PC-3 (cell line): ENCODE measurements around the gene BTBD2.

ENCODE experiments used
- EZH2 ChIP-seq: fragments of 300-600 bp; sonication (generic); IDR thresholded peaks from one replicate; pipeline ENCODE4 v1.6.1; 2017; ENCODE audit warnings: antibody characterized with exemption, mild to moderate bottlenecking, low read length; ENCODE audit not compliant: unreplicated experiment
- TF ChIP-seq, protein P1 (sequence below): fragments of 300-600 bp; sonication (generic); conservative IDR thresholded peaks from 2 replicates; pipeline ENCODE4 v1.5.1; 2017; ENCODE audit warnings: antibody characterized with exemption, low read depth, mild to moderate bottlenecking, low read length

DNA sequence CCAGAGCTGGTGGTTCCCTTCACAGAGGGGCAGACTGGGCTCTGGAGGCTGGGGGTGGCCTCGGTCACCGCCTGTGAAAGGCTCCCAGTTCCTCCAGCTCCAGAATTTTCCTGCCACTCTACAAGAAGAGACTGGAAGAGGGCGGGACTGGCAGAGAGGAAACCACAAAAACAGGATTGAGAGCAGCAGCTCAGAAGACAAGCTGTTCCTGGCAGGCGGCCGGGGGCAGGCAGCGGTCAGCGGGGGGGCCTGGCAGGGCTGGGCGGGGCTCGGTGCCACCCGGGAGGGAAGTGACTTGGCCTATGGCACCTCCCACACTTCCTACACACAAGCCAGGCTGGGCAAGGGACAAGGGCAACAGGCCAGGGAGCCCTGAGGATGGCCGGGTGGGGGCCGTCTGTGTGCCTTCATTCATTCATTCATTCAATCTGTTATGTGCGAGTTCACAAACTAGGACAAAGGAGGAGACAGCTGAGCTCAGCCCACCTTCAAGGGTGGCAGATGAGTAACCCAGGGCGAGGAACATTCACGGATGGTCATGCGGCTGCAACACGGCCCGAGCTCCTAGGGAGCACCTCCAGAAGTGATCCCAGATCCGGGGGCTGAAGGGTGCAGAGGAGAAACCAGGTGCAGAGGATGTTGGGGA, 16.9 kb upstream of the BTBD2 start:
- TF ChIP-seq, protein P1, sequence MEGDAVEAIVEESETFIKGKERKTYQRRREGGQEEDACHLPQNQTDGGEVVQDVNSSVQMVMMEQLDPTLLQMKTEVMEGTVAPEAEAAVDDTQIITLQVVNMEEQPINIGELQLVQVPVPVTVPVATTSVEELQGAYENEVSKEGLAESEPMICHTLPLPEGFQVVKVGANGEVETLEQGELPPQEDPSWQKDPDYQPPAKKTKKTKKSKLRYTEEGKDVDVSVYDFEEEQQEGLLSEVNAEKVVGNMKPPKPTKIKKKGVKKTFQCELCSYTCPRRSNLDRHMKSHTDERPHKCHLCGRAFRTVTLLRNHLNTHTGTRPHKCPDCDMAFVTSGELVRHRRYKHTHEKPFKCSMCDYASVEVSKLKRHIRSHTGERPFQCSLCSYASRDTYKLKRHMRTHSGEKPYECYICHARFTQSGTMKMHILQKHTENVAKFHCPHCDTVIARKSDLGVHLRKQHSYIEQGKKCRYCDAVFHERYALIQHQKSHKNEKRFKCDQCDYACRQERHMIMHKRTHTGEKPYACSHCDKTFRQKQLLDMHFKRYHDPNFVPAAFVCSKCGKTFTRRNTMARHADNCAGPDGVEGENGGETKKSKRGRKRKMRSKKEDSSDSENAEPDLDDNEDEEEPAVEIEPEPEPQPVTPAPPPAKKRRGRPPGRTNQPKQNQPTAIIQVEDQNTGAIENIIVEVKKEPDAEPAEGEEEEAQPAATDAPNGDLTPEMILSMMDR = no peak
- no peak for TF ChIP-seq EZH2
